HepG2 (cell line): ENCODE measurements around the gene ABCD1. TPM values are rescaled to one million over a fixed set of nuclear protein-coding genes. Genes with fewer than 3 reads are reported as not detected.

Experiments
- ATAC-seq: fragments of 200-7000 bp; cut with Tn5 transposase; 3 replicates; pipeline ENCODE4 v1.9.1; 2020; ENCODE audit warnings: mild to moderate bottlenecking, moderate library complexity
- BruUV-seq: library from RNA; stranded (reverse); fragments of 400-500 nt; replicated peaks from 2 replicates; lab custom pipeline; 2021; lab: Mats Ljungman, UMichigan
- CTCF ChIA-PET: fragments of 300-600 bp; formaldehyde crosslinking; extraction: SDS; loops from one replicate; lab custom pipeline; 2021; ENCODE audit warnings: low total read pairs, inconsistent platforms, low intra/inter-chr PET ratio; lab: Yijun Ruan, JAX
- POLR2A ChIA-PET: fragments of 350-600 bp; sonication (Branson Sonifier 250); formaldehyde crosslinking; loops from one replicate; lab custom pipeline; 2020; ENCODE audit warnings: antibody characterized with exemption, inconsistent platforms; lab: Yijun Ruan, JAX
- DNase-seq: peaks from one replicate; pipeline ENCODE4 v3.0.0-alpha.2; 2015; ENCODE audit warnings: low spot score
- FAIRE-seq: peaks from 3 replicates; lab custom pipeline; 2011; peaks lifted over from hg19 to GRCh38; lab: Jason Lieb, UNC
- H2AFZ ChIP-seq: one replicate; pipeline ENCODE4 v1.6.1; 2011; ENCODE audit warnings: low read length, inconsistent platforms
- H3K27ac ChIP-seq: fragments of 300-600 bp; 3 replicates; pipeline ENCODE4 v1.8.0; 2011; ENCODE audit warnings: mixed run types, mild to moderate bottlenecking, mixed read lengths, low read length, inconsistent platforms; ENCODE audit not compliant: insufficient read depth; ENCODE audit errors: extremely low read length
- H3K27me3 ChIP-seq, 2 experiments: fragments of 200-600 bp in 1 of 2; 2 replicates in 1 of 2; 3 replicates in 1 of 2; pipeline versions ENCODE4 v1.6.0 to v1.8.0; 2011; ENCODE audit warnings: low read length in 2 of 2, mild to moderate bottlenecking in 2 of 2, moderate library complexity in 2 of 2, inconsistent platforms in 1 of 2; ENCODE audit not compliant: insufficient read depth in 2 of 2, control insufficient read depth in 1 of 2
- H3K36me3 ChIP-seq, 2 experiments: fragments of 200-600 bp in 1 of 2; replicated peaks in 1 of 2; 2 replicates in 1 of 2; 3 replicates in 1 of 2; pipeline versions ENCODE4 v1.5.1 to v1.8.0; 2011; ENCODE audit warnings: low read length in 2 of 2, inconsistent platforms in 1 of 2; ENCODE audit not compliant: insufficient read depth in 2 of 2, control insufficient read depth in 1 of 2
- H3K4me1 ChIP-seq: 2 replicates; pipeline ENCODE4 v1.5.1; 2012; ENCODE audit warnings: low read length, inconsistent platforms; ENCODE audit not compliant: insufficient read depth
- H3K4me2 ChIP-seq: 2 replicates; pipeline ENCODE4 v1.6.0; 2011; ENCODE audit warnings: low read depth, low read length, inconsistent platforms
- H3K4me3 ChIP-seq, 3 experiments: fragments of 200-600 bp in 1 of 3; sonication (generic), shearing (Covaris generic) in 1 of 3; replicated peaks in 1 of 3; 2 replicates each; pipeline ENCODE4 v1.5.1; 2011 to 2016; ENCODE audit warnings: low read length in 3 of 3, inconsistent platforms in 2 of 3, low read depth in 2 of 3, mild to moderate bottlenecking in 2 of 3, control low read depth in 1 of 3, mixed read lengths in 1 of 3; ENCODE audit not compliant: insufficient read depth in 1 of 3
- H3K79me2 ChIP-seq: one replicate; pipeline ENCODE4 v1.6.1; 2011; ENCODE audit warnings: low read length, inconsistent platforms; ENCODE audit not compliant: insufficient read depth
- H3K9ac ChIP-seq: 2 replicates; pipeline ENCODE4 v1.6.0; 2011; ENCODE audit warnings: mild to moderate bottlenecking, low read depth, low read length, inconsistent platforms; ENCODE audit not compliant: insufficient read depth
- H3K9me3 ChIP-seq: 2 replicates; pipeline ENCODE4 v1.5.1; 2012; ENCODE audit warnings: mild to moderate bottlenecking, low read length
- H4K20me1 ChIP-seq: 2 replicates; pipeline ENCODE4 v1.6.0; 2011; ENCODE audit warnings: inconsistent platforms, mild to moderate bottlenecking, low read length, moderate library complexity; ENCODE audit not compliant: insufficient read depth
- GTF3A ChIP-seq: sonication (generic); formaldehyde crosslinking; conservative IDR thresholded peaks from 2 replicates; pipeline ENCODE4 v1.4.0; 2020; ENCODE audit warnings: mild to moderate bottlenecking, missing genetic modification reagents
- KDM3A ChIP-seq: IDR thresholded peaks from 2 replicates; pipeline ENCODE4 v1.6.1; 2018; ENCODE audit warnings: low read depth, missing compliant biosample characterization
- PPARG ChIP-seq: conservative IDR thresholded peaks from 2 replicates; pipeline ENCODE4 v1.6.1; 2016; ENCODE audit warnings: missing biosample characterization, missing genetic modification reagents
- RFX1 ChIP-seq: fragments of 450-650 bp; IDR thresholded peaks from 2 replicates; pipeline ENCODE4 v1.6.1; 2017
- SMARCE1 ChIP-seq: fragments of 450-650 bp; IDR thresholded peaks from 2 replicates; pipeline ENCODE4 v1.6.1; 2017; ENCODE audit warnings: borderline replicate concordance
- ZNF234 ChIP-seq: sonication (generic); formaldehyde crosslinking; conservative IDR thresholded peaks from 2 replicates; pipeline ENCODE4 v1.5.1; 2020; ENCODE audit warnings: mild to moderate bottlenecking, missing genetic modification reagents
- ZNF382 ChIP-seq: sonication (generic); formaldehyde crosslinking; IDR thresholded peaks from 2 replicates; pipeline ENCODE4 v1.5.0; 2020; ENCODE audit warnings: missing genetic modification reagents, mild to moderate bottlenecking, borderline replicate concordance
- ZNF674 ChIP-seq: sonication (generic); formaldehyde crosslinking; IDR thresholded peaks from 2 replicates; pipeline ENCODE4 v1.5.0; 2020; ENCODE audit warnings: low read depth, mild to moderate bottlenecking, missing genetic modification reagents
- WGBS: methylation state at CpG from one replicate; pipeline ENCODE4 v1.1.6; 2017; ENCODE audit warnings: low lambda C conversion rate; 5-methylcytosine and 5-hydroxymethylcytosine counted together
- in situ Hi-C: cut with HindIII; loops from 2 replicates; pipeline ENCODE4 v1.10.0; 2017; ENCODE audit warnings: low pct_unique_long_range_greater_than_20kb; ENCODE audit not compliant: extremely low pct_ligation_motif_present
- intact Hi-C: fragments of 100-400 bp; cut with micrococcal nuclease; formaldehyde crosslinking; loops from one replicate; pipeline ENCODE4 v1.10.0; 2022; ENCODE audit not compliant: unreplicated experiment
- polyA plus RNA-seq, 8 experiments: library from polyadenylated mRNA; depleted of rRNA in 3 of 8; stranded (reverse) in 7 of 8; unstranded in 1 of 8; fragments of >200 nt; fragmentation: Illumina TruSeq in 4 of 8; extraction: Trizol in 4 of 8; gene quantifications; 2 replicates each; pipeline versions ENCODE4 v1.2.1 to v1.2.3, GENCODE V29; 2011 to 2016; ENCODE audit warnings: low read depth in 4 of 8, missing spikeins in 1 of 8, mixed read lengths in 1 of 8; ENCODE audit not compliant: insufficient read depth in 1 of 8
- total RNA-seq, 5 experiments: library from RNA; depleted of rRNA; stranded (reverse); fragments of >200 nt; fragmentation: Illumina TruSeq; extraction: Trizol; gene quantifications; 2 replicates each; pipeline ENCODE4 v1.2.3, GENCODE V29; 2016; ENCODE audit warnings: low read depth in 1 of 5
- TF ChIP-seq, protein P1 (sequence below): sonication (generic); formaldehyde crosslinking; IDR thresholded peaks from 2 replicates; pipeline ENCODE4 v1.8.1; 2022; ENCODE audit warnings: low read depth, mild to moderate bottlenecking, missing genetic modification reagents
- TF ChIP-seq, protein P2 (sequence below): sonication (generic); formaldehyde crosslinking; IDR thresholded peaks from 2 replicates; pipeline ENCODE4 v1.5.1; 2020; ENCODE audit warnings: mild to moderate bottlenecking, missing genetic modification reagents, moderate library complexity
- TF ChIP-seq, protein P3 (sequence below): sonication (generic); formaldehyde crosslinking; IDR thresholded peaks from 2 replicates; pipeline ENCODE4 v1.4.0; 2020; ENCODE audit warnings: missing genetic modification reagents
- TF ChIP-seq, protein P4 (sequence below): sonication (generic); formaldehyde crosslinking; IDR thresholded peaks from 2 replicates; pipeline ENCODE4 v1.5.0; 2020; ENCODE audit warnings: mild to moderate bottlenecking, missing genetic modification reagents

ABCD1 gene
- total and polyA plus RNA-seq, 2 of the 13 experiments (the other 11 are each of a cell fraction or from before 2014, with no cell fraction given), result 11.4 to 15.9 TPM

DNA sequence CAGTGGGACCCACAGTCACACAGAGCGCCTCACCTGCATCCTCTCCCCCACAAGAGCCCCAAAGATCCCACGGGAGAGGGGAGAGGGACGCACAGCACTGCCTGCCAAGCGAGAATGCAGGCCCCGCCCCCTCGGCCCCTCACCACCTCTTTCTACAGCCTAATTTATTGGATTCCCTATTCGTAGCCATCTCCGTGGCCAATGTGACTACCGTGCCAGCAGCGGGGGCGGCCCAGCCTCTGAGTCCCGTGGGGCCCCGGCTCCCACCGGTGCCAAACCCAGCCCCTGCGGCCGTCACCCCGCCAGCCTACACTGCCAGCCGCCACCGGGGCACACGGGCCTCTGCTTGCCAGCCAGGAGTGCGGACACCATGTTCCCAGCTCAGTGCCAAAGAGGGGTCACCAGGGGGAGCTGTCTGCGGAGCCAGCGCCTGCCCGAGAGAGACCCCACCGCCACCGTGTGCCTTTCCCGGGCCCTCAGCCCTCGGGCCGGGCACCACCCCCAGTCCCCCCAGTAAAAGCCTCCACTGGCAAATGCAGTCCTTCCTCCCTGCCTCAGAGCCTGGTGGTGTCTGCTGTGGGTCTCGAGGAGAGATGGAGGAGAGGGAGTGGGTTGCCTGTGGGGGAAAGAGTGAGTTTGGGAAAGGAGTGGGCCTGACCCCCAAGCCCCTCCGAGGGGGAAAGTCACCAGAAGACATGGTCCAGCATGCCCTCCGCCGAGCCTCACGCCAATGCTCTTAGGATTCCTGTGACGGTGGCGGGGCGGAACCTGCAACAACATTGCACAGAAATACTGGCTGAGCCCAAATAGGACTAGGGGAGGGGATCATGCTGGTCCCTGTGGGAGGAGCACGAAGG is 19.8 kb downstream of the ABCD1 start:
- intact Hi-C loops (no loop called here), in situ Hi-C loops (no loop called here)
- Histone ChIP-seq H3K79me2 (no peaks in the 10 kb centered on the region), H3K4me3 (no peak overlapping the region), H3K9me3 (no peaks in the 10 kb centered on the region), H2AFZ (no peak overlapping the region), H3K4me2 (no peak overlapping the region), H3K9ac (no peak overlapping the region), H3K27me3 (no peaks in the 10 kb centered on the region), H3K36me3 (no peaks in the 10 kb centered on the region), H4K20me1 (no peaks in the 10 kb centered on the region), H3K27ac (no peak overlapping the region), H3K4me1 (no peaks in the 10 kb centered on the region)
- 81% methylated on average over 10 of the region's 38 CpGs for WGBS
- ATAC-seq, result no peak; the same call in 2 of the 3 replicates
- no peak for FAIRE-seq
- TSS peak; percentile 44 for BruUV-seq
- ChIA-PET POLR2A (no interaction called here), CTCF (no interaction called here)
- no peak for DNase-seq
- no peak for TF ChIP-seq ZNF674
- no peak for TF ChIP-seq GTF3A (CRISPR knock-in tag)
- TF ChIP-seq SMARCE1, result no peak
- TF ChIP-seq, protein P1, sequence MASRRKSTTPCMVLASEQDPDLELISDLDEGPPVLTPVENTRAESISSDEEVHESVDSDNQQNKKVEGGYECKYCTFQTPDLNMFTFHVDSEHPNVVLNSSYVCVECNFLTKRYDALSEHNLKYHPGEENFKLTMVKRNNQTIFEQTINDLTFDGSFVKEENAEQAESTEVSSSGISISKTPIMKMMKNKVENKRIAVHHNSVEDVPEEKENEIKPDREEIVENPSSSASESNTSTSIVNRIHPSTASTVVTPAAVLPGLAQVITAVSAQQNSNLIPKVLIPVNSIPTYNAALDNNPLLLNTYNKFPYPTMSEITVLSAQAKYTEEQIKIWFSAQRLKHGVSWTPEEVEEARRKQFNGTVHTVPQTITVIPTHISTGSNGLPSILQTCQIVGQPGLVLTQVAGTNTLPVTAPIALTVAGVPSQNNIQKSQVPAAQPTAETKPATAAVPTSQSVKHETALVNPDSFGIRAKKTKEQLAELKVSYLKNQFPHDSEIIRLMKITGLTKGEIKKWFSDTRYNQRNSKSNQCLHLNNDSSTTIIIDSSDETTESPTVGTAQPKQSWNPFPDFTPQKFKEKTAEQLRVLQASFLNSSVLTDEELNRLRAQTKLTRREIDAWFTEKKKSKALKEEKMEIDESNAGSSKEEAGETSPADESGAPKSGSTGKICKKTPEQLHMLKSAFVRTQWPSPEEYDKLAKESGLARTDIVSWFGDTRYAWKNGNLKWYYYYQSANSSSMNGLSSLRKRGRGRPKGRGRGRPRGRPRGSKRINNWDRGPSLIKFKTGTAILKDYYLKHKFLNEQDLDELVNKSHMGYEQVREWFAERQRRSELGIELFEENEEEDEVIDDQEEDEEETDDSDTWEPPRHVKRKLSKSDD (CRISPR knock-in tag), result no peak
- TF ChIP-seq, protein P2, sequence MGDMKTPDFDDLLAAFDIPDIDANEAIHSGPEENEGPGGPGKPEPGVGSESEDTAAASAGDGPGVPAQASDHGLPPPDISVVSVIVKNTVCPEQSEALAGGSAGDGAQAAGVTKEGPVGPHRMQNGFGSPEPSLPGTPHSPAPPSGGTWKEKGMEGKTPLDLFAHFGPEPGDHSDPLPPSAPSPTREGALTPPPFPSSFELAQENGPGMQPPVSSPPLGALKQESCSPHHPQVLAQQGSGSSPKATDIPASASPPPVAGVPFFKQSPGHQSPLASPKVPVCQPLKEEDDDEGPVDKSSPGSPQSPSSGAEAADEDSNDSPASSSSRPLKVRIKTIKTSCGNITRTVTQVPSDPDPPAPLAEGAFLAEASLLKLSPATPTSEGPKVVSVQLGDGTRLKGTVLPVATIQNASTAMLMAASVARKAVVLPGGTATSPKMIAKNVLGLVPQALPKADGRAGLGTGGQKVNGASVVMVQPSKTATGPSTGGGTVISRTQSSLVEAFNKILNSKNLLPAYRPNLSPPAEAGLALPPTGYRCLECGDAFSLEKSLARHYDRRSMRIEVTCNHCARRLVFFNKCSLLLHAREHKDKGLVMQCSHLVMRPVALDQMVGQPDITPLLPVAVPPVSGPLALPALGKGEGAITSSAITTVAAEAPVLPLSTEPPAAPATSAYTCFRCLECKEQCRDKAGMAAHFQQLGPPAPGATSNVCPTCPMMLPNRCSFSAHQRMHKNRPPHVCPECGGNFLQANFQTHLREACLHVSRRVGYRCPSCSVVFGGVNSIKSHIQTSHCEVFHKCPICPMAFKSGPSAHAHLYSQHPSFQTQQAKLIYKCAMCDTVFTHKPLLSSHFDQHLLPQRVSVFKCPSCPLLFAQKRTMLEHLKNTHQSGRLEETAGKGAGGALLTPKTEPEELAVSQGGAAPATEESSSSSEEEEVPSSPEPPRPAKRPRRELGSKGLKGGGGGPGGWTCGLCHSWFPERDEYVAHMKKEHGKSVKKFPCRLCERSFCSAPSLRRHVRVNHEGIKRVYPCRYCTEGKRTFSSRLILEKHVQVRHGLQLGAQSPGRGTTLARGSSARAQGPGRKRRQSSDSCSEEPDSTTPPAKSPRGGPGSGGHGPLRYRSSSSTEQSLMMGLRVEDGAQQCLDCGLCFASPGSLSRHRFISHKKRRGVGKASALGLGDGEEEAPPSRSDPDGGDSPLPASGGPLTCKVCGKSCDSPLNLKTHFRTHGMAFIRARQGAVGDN, result peak; percentile 51; the same call in 1 of the 2 replicates
- TF ChIP-seq ZNF382 (CRISPR knock-in tag), result no peak
- TF ChIP-seq KDM3A, result no peak
- TF ChIP-seq, protein P3, sequence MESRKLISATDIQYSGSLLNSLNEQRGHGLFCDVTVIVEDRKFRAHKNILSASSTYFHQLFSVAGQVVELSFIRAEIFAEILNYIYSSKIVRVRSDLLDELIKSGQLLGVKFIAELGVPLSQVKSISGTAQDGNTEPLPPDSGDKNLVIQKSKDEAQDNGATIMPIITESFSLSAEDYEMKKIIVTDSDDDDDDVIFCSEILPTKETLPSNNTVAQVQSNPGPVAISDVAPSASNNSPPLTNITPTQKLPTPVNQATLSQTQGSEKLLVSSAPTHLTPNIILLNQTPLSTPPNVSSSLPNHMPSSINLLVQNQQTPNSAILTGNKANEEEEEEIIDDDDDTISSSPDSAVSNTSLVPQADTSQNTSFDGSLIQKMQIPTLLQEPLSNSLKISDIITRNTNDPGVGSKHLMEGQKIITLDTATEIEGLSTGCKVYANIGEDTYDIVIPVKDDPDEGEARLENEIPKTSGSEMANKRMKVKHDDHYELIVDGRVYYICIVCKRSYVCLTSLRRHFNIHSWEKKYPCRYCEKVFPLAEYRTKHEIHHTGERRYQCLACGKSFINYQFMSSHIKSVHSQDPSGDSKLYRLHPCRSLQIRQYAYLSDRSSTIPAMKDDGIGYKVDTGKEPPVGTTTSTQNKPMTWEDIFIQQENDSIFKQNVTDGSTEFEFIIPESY (CRISPR knock-in tag), result peak; percentile 86; the same call in 1 of the 2 replicates
- TF ChIP-seq, protein P4, sequence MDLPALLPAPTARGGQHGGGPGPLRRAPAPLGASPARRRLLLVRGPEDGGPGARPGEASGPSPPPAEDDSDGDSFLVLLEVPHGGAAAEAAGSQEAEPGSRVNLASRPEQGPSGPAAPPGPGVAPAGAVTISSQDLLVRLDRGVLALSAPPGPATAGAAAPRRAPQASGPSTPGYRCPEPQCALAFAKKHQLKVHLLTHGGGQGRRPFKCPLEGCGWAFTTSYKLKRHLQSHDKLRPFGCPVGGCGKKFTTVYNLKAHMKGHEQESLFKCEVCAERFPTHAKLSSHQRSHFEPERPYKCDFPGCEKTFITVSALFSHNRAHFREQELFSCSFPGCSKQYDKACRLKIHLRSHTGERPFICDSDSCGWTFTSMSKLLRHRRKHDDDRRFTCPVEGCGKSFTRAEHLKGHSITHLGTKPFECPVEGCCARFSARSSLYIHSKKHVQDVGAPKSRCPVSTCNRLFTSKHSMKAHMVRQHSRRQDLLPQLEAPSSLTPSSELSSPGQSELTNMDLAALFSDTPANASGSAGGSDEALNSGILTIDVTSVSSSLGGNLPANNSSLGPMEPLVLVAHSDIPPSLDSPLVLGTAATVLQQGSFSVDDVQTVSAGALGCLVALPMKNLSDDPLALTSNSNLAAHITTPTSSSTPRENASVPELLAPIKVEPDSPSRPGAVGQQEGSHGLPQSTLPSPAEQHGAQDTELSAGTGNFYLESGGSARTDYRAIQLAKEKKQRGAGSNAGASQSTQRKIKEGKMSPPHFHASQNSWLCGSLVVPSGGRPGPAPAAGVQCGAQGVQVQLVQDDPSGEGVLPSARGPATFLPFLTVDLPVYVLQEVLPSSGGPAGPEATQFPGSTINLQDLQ (CRISPR knock-in tag), result no peak
- no peak for TF ChIP-seq RFX1
- TF ChIP-seq ZNF234 (CRISPR knock-in tag), result no peak
- no peak for TF ChIP-seq PPARG (CRISPR knock-in tag)
